22Rv1 (cell line): Measurements from ENCODE around the gene VPS52.

Experiments used
- ZFX ChIP-seq: fragments of 450-650 bp; IDR thresholded peaks from 2 replicates; pipeline ENCODE4 v1.6.1; 2017; ENCODE audit warnings: antibody characterized with exemption, borderline replicate concordance
- TF ChIP-seq, protein P1 (sequence below): fragments of 450-650 bp; IDR thresholded peaks from 2 replicates; pipeline ENCODE4 v1.5.1; 2017; ENCODE audit warnings: mild to moderate bottlenecking

DNA sequence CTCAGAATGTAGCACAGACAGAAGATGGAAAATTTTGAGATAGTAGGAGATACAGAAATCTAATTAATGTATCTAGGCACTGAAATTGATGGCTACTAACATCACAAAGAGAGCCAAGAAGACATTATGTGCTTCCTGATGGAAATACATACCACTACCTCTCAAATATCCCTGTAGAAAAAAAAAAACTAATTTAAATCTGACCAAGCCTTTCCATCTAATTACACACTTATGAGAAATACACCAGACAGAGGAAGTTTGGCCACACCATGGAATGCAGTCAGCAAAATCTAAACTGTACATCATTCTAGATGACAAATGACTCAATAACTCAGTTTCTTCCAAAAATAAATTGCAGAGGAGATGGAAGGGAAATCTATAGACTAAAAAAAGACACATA lies 18.9 kb downstream of the VPS52 start:
- TF ChIP-seq, protein P1, sequence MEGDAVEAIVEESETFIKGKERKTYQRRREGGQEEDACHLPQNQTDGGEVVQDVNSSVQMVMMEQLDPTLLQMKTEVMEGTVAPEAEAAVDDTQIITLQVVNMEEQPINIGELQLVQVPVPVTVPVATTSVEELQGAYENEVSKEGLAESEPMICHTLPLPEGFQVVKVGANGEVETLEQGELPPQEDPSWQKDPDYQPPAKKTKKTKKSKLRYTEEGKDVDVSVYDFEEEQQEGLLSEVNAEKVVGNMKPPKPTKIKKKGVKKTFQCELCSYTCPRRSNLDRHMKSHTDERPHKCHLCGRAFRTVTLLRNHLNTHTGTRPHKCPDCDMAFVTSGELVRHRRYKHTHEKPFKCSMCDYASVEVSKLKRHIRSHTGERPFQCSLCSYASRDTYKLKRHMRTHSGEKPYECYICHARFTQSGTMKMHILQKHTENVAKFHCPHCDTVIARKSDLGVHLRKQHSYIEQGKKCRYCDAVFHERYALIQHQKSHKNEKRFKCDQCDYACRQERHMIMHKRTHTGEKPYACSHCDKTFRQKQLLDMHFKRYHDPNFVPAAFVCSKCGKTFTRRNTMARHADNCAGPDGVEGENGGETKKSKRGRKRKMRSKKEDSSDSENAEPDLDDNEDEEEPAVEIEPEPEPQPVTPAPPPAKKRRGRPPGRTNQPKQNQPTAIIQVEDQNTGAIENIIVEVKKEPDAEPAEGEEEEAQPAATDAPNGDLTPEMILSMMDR = no peak
- TF ChIP-seq ZFX = no peak
